ENCODE measurements around the gene FANCE.

FANCE gene

GRCh38 chr6:35483893-35484645 is 31.9 kb downstream of the FANCE start:
- TF ChIP-seq CTCF (conservative IDR thresholded peaks at IDR 0.05; ENCODE audit: low read depth, low read length): no peak
- H3K4me3 ChIP-seq (ENCODE audit: low read length): no peak overlapping the region

GRCh38 chr6:35484921-35485392 is 32.8 kb downstream of the FANCE start:
- H3K4me3 ChIP-seq (ENCODE audit: low read length): no peak overlapping the region
- DNase-seq (ENCODE audit: low read depth): no peak
- TF ChIP-seq CTCF (conservative IDR thresholded peaks at IDR 0.05; ENCODE audit: low read depth, low read length): no peak

More at GRCh38 chr6:35483893-35484645, 31.9 kb downstream of the FANCE start:
- DNase-seq (ENCODE audit: low read depth): no peak

- no peak overlapping the region for H3K4me3 ChIP-seq (ENCODE audit: low read length)
- no peak for DNase-seq (ENCODE audit: low read depth)
- TF ChIP-seq CTCF (conservative IDR thresholded peaks at IDR 0.05; ENCODE audit: low read depth, low read length): no peak
These were observed 33.3 kb downstream of the FANCE start for GRCh38 chr6:35485402-35485877.

GRCh38 chr6:35486005-35486925 is 34.1 kb downstream of the FANCE start:
- no peak for DNase-seq (ENCODE audit: low read depth)
- no peak overlapping the region for H3K4me3 ChIP-seq (ENCODE audit: low read length)
- TF ChIP-seq CTCF (conservative IDR thresholded peaks at IDR 0.05; ENCODE audit: low read depth, low read length): no peak

- H3K4me3 ChIP-seq (ENCODE audit: low read length): no peak overlapping the region
- no peak for TF ChIP-seq CTCF (conservative IDR thresholded peaks at IDR 0.05; ENCODE audit: low read depth, low read length)
- no peak for DNase-seq (ENCODE audit: low read depth)
These were observed 35.7 kb downstream of the FANCE start for GRCh38 chr6:35487658-35488516.

- no peak overlapping the region for H3K4me3 ChIP-seq (ENCODE audit: low read length)
- TF ChIP-seq CTCF (conservative IDR thresholded peaks at IDR 0.05; ENCODE audit: low read depth, low read length): no peak
- no peak for DNase-seq (ENCODE audit: low read depth)
These were observed 36.4 kb downstream of the FANCE start for GRCh38 chr6:35488517-35488862.

Measured in retinal pigment epithelial cell (primary cell).